ENCODE data around the gene RTL10.
A peak's percentile ranks its signal among the peaks of the same experiment; 100 is the strongest.

Gene RTL10

DNA sequence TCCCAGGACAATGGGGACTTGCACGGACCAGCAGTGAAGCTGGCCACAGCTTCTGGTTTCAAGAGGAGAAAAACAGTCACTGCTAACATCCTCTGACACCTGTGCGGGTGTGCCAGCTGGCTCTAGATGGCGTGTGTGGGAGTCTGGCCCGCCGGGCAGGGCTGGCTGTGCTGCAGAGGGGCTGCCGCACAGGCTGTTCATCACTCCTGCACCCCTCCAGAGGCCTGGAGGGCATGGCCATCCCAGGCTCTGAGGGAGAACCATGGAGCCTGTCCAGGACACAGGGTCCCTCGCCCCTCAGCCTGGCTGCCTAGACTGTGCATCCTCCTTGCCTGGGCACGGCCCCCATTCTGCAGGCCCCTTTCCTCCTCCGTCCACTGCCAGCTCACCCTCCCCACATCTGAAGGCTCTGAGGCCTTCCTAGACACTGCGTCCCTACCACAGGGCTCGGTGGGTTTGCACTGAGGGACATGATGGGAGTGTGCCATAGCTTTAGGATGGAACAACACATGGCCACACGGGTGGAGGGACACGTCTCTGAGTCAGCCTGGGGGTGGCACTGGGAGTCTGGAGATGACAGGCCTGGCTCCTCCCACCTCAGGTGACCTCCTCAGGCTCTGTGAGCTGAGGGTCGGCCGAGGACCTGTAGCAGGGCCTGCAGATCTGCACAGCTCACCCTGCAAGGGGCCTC, 42.1 kb upstream of the RTL10 start:
- no peak overlapping the region for H3K4me3 ChIP-seq (ENCODE audit: low read length)
- peaks cover 12% of the 10 kb centered on the region for H3K4me1 ChIP-seq (ENCODE audit: control insufficient read depth, low read depth, low read length)
- no peaks in the 10 kb centered on the region for H3K36me3 ChIP-seq (ENCODE audit: control insufficient read depth, low read depth, low read length)
- no peak overlapping the region for H3K27ac ChIP-seq (ENCODE audit: low read length)
- peaks cover 15% of the 10 kb centered on the region for H3K27me3 ChIP-seq (ENCODE audit: control insufficient read depth, insufficient read depth, low read length)
- no peak overlapping the region for H3K9ac ChIP-seq (ENCODE audit: low read length)
- no peaks in the 10 kb centered on the region for H3K9me3 ChIP-seq (ENCODE audit: control insufficient read depth, low read depth, low read length)

DNA sequence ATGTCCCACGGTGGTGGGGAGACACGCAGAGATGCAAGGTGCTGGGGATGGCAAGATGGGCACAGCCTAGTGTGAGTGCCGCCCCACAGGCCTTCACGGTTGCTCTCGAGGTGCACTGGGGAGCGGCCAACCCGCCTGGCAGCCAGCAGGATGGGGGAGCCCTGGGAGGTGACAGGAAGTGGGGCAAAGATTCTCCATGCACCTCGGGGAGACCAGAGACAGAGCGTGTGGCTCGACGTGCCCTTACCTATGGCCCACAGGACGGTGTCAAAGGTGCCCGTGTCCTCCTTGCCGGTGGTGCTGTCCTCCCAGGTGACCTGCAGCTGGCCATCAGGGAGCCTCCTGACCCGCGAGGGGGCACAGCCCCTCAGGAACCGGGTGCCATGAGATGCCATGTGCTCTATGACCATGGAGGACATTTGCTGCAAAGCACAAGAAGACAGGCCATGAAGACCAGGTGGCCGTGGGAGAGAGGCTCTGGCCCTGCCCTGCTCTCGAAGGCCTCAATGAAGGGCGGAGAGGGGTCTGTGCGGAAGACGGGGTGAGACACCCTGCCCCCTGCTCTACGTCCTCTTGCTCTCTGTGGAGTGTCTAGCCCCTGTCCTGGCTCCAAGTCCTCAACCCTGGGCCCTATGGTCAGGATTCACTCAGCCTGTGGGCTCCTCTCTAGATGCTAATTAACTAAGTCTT, 40.6 kb upstream of the RTL10 start:
- Histone ChIP-seq H3K9ac (ENCODE audit: low read length) (no peak overlapping the region), H3K27me3 (ENCODE audit: control insufficient read depth, insufficient read depth, low read length) (peaks cover 16% of the 10 kb centered on the region), H3K36me3 (ENCODE audit: control insufficient read depth, low read depth, low read length) (no peaks in the 10 kb centered on the region), H3K4me3 (ENCODE audit: low read length) (no peak overlapping the region), H3K4me1 (ENCODE audit: control insufficient read depth, low read depth, low read length) (peaks cover 22% of the 10 kb centered on the region), H3K27ac (ENCODE audit: low read length) (no peak overlapping the region), H3K9me3 (ENCODE audit: control insufficient read depth, low read depth, low read length) (no peaks in the 10 kb centered on the region)

DNA sequence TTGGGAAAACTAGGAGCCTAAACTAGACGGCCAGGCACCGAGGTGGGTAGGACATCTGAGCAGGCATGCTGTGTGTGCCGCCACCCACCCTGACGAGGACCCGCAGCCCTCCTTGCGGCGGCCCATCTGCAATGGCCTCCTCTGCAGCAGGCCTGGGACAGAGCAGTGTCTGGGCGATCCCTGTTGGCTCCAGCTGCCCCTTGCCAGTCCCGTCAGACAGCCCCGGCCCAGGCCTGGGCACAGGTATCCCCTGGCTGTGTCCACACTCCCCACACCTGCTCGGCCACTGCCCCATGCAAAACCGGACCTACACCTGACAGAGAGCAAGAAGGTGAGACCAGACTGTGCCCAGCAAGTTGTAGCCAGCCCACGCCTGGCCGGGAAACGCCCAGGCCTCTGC, 38.7 kb upstream of the RTL10 start:
- Histone ChIP-seq H3K36me3 (ENCODE audit: control insufficient read depth, low read depth, low read length) (no peaks in the 10 kb centered on the region), H3K4me1 (ENCODE audit: control insufficient read depth, low read depth, low read length) (peaks cover 22% of the 10 kb centered on the region), H3K27ac (ENCODE audit: low read length) (no peak overlapping the region), H3K27me3 (ENCODE audit: control insufficient read depth, insufficient read depth, low read length) (peaks cover 19% of the 10 kb centered on the region), H3K9ac (ENCODE audit: low read length) (no peak overlapping the region), H3K4me3 (ENCODE audit: low read length) (no peak overlapping the region), H3K9me3 (ENCODE audit: control insufficient read depth, low read depth, low read length) (no peaks in the 10 kb centered on the region)

DNA sequence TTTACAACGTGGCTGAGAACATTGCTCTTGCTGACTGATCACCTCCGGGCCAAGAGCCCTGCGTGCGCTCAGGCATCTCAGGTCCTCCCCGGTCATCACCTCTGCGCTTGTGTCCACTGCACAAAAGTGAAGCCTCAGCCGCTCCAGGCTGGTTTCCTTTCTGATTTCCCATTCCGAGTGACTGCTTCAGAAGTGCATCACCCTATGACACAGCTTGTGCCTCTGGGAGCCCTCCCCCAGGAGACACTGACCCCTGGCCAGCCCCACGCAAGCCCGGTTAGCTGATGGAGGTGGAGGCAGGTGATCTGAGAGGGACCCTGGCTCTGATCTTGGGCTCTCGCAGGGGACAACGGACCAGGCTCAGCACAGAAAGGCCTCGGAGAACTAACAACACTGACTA, 38.3 kb upstream of the RTL10 start:
- no peak overlapping the region for H3K4me3 ChIP-seq (ENCODE audit: low read length)
- no peaks in the 10 kb centered on the region for H3K9me3 ChIP-seq (ENCODE audit: control insufficient read depth, low read depth, low read length)
- H3K27me3 ChIP-seq (ENCODE audit: control insufficient read depth, insufficient read depth, low read length), result peaks cover 19% of the 10 kb centered on the region
- H3K36me3 ChIP-seq (ENCODE audit: control insufficient read depth, low read depth, low read length), result no peaks in the 10 kb centered on the region
- no peak overlapping the region for H3K9ac ChIP-seq (ENCODE audit: low read length)
- no peak overlapping the region for H3K27ac ChIP-seq (ENCODE audit: low read length)
- peaks cover 22% of the 10 kb centered on the region for H3K4me1 ChIP-seq (ENCODE audit: control insufficient read depth, low read depth, low read length)

DNA sequence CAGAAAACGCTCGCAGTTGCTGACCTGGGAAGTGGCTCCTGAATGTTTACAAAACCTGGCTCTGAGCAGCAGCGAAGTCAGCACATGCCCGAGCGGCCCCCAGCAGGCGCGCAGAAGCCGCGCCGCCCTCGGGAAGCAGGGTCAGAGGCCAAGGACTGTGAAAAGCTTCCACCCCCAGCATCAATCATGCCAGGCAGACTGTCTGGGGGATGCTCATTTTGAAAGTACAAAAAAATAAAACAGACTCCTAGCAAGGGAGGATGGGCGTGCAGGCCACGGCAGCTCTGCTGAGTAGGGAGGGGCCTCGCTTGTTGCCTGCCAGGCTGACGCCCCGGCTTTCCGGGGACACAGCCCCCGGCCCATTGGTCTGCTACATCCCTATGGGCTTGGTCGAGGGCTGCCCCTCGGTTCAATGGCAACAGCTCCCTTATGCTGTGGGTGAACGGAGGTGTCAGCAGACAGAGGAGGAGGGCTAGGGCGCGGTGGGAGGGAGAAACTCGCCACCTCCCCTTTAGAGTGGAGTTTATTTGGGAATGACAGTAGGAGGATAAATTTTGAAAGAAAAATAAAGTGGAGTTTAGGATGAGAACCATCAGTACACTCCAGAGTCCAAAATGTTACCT, 37.7 kb upstream of the RTL10 start:
- Histone ChIP-seq H3K27me3 (ENCODE audit: control insufficient read depth, insufficient read depth, low read length) (peaks cover 19% of the 10 kb centered on the region), H3K9ac (ENCODE audit: low read length) (peak overlapping the region; percentile 38), H3K36me3 (ENCODE audit: control insufficient read depth, low read depth, low read length) (no peaks in the 10 kb centered on the region), H3K4me1 (ENCODE audit: control insufficient read depth, low read depth, low read length) (peaks cover 22% of the 10 kb centered on the region), H3K9me3 (ENCODE audit: control insufficient read depth, low read depth, low read length) (no peaks in the 10 kb centered on the region), H3K27ac (ENCODE audit: low read length) (peak overlapping the region; percentile 30), H3K4me3 (ENCODE audit: low read length) (peak overlapping the region; percentile 6)

DNA sequence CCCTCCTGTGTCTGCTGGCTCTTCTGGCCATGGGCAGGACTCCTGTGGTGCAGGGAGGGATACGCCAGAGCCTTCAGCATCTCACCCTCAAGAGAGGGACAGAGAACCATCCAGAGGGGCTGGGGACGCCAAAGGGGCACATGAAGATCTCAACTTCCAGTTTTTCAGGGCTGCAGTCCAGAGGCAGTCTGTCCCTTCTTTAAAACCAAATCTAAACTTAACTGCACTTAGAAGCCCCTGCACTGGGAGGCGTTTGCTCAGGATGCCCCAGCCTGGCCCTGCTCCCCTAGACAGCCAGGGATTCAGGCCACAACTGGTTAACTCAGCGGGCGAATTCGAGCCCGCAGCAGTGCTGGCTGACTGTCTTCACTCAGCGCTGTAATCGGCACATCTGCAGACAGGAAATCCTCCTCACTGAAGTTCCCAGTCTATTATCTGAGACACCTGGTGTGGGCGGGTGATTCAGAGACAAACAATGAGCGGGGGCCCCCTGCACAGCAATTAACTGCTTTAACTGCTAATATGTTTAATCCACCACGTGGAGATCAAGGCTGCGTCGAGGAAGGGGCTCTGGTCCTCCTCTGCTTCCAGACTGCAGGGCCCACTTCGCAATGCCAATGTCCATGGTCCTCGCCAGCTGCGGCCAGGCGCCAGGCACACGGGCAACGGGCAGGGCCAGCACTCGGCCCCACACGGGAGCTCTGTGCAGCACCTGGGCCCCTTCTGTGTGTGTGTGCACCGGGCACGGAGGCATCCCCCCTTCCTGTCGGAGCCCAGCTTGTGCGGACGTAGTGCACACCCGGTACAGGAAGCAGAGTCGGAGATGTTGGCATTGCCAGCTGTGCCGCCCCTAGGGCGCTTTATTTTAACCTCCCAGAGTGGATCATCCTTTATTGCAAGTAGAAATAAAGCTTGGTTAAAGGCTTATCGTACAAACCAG, 36.9 kb upstream of the RTL10 start:
- Histone ChIP-seq H3K9ac (ENCODE audit: low read length) (peak overlapping the region; percentile 38), H3K36me3 (ENCODE audit: control insufficient read depth, low read depth, low read length) (no peaks in the 10 kb centered on the region), H3K27me3 (ENCODE audit: control insufficient read depth, insufficient read depth, low read length) (peaks cover 19% of the 10 kb centered on the region), H3K27ac (ENCODE audit: low read length) (peak overlapping the region; percentile 30), H3K4me1 (ENCODE audit: control insufficient read depth, low read depth, low read length) (peaks cover 22% of the 10 kb centered on the region), H3K9me3 (ENCODE audit: control insufficient read depth, low read depth, low read length) (no peaks in the 10 kb centered on the region), H3K4me3 (ENCODE audit: low read length) (peak overlapping the region; percentile 6)

DNA sequence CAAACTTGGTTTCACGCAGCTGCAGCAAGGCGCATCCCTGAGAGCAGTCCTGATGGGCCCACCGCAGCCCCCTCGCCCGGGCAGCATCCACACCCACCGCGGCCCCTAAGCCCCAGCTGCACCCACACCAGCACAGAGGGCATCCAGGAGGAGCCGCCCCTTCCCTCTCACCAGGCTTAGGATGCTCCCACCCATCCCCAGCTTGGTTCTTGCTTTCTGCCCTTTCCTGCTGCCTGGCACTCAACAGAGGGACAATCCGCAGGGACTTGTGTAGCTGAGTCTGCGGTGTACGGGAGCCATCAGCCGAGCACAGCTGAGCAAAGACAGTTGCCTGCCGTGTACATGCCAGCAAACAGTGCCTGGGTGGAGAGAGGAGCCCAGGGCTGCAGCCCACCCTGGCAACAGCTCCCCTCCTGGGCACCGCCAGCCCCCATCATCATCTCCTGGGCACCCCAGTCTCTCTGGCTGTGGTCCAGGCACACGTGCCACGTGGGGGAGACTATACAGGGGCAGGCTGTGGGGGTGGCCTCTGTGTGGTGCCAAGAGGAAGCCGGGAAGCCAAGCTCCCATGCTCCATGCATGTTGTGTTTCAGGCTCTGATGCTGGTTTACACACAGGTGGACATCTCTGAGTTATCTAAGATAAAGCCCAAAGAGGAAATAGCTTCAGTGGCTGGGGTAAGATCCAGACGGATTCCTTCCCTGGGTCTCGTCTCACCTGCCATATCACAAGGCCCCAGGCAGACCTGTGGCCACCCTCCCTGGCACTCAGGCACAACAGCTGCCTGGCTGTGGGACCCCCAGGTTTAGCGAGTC, 36.0 kb upstream of the RTL10 start:
- no peak overlapping the region for H3K27ac ChIP-seq (ENCODE audit: low read length)
- H3K9ac ChIP-seq (ENCODE audit: low read length), result no peak overlapping the region
- H3K4me1 ChIP-seq (ENCODE audit: control insufficient read depth, low read depth, low read length), result peaks cover 22% of the 10 kb centered on the region
- no peaks in the 10 kb centered on the region for H3K36me3 ChIP-seq (ENCODE audit: control insufficient read depth, low read depth, low read length)
- H3K4me3 ChIP-seq (ENCODE audit: low read length), result no peak overlapping the region
- H3K27me3 ChIP-seq (ENCODE audit: control insufficient read depth, insufficient read depth, low read length), result peaks cover 19% of the 10 kb centered on the region
- H3K9me3 ChIP-seq (ENCODE audit: control insufficient read depth, low read depth, low read length), result no peaks in the 10 kb centered on the region

DNA sequence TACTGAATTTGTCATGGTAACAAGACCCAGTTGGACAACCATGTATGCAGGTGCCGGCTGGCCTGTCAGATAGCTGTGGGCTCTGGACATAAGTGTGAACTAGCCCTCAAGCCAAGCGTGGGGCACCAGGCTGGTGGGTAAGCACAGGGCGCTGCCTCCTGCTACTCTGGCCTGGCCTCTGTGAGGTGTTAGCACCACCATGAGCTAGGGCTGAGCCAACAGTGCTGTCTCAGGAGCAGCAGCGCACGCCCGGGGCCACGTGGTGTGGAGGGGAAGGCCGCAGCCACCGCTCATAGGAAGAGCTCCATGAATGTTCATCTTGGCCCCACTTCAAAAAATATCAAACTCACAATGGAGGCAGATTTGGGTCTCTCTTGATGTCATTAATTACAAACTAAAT, 35.3 kb upstream of the RTL10 start:
- H3K27me3 ChIP-seq (ENCODE audit: control insufficient read depth, insufficient read depth, low read length), result peaks cover 19% of the 10 kb centered on the region
- H3K36me3 ChIP-seq (ENCODE audit: control insufficient read depth, low read depth, low read length), result no peaks in the 10 kb centered on the region
- no peak overlapping the region for H3K9ac ChIP-seq (ENCODE audit: low read length)
- peaks cover 22% of the 10 kb centered on the region for H3K4me1 ChIP-seq (ENCODE audit: control insufficient read depth, low read depth, low read length)
- H3K4me3 ChIP-seq (ENCODE audit: low read length), result no peak overlapping the region
- no peaks in the 10 kb centered on the region for H3K9me3 ChIP-seq (ENCODE audit: control insufficient read depth, low read depth, low read length)
- H3K27ac ChIP-seq (ENCODE audit: low read length), result no peak overlapping the region

DNA sequence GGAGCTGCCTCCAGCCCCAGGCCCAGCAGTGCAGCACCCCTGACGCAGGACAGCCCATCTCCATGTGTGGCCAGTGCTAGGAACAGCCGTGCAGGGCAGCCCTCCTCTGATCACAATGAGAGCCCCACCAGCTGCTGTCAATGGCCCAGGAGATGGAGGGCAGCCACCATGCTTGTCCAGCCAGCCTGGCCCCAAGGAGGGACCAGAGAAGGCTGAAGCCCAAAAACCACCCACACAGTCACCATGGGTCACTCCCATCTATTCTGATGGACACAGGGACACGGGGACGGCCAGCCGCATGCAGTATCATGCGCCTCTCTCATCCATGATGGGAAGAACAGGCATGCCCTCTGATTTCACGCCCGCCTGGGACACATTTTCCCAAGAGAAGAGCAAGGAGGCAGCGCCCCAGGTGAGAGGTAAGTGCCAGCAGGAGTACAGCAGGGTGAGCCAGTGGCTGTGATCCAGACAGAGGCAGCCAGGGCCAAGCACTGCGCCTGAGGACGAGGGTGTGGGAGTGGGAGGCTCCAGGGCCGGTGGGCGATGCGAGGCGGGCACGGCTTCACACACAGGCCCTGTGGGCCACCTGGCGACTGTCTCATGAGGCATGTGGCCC, 33.6 kb upstream of the RTL10 start:
- Histone ChIP-seq H3K27me3 (ENCODE audit: control insufficient read depth, insufficient read depth, low read length) (peaks cover 18% of the 10 kb centered on the region), H3K27ac (ENCODE audit: low read length) (no peak overlapping the region), H3K4me1 (ENCODE audit: control insufficient read depth, low read depth, low read length) (peaks cover 22% of the 10 kb centered on the region), H3K36me3 (ENCODE audit: control insufficient read depth, low read depth, low read length) (no peaks in the 10 kb centered on the region), H3K9me3 (ENCODE audit: control insufficient read depth, low read depth, low read length) (no peaks in the 10 kb centered on the region), H3K4me3 (ENCODE audit: low read length) (no peak overlapping the region), H3K9ac (ENCODE audit: low read length) (no peak overlapping the region)

DNA sequence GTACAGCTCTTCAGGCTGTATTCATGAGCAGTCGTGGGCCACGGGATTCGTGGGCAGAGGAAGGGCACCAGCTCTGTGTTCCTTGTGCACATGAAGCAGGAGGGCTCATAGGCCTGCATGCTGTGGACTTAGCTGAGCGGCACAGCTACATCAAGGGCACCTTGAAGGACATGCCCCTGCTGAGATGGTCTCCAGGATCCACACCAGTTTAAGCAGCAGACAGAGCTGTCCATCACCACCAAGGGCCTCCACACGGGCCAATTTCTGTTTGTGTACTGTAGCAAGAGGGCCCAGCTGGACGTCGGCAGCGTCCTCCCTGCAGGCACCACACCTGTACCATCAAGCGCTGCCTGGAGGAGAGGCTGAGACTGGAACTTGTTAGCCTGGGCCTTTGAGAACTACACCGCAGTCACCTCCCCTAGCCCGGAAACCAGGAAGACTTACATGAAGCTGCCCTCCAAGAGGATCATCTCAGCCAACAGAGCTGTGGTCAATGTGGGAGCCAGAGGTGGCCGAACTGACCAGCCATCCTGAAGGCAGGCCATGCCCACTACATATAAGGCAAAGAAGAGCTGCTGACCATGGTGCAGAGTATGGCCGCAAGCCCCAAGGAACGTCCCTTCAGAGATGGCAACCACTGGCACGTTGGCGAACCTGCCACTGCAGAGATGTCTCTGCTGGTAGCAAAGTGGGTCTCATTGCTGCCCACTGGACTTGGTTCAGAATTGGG, 32.7 kb upstream of the RTL10 start:
- H3K27ac ChIP-seq (ENCODE audit: low read length), result no peak overlapping the region
- no peaks in the 10 kb centered on the region for H3K36me3 ChIP-seq (ENCODE audit: control insufficient read depth, low read depth, low read length)
- no peak overlapping the region for H3K9ac ChIP-seq (ENCODE audit: low read length)
- no peaks in the 10 kb centered on the region for H3K9me3 ChIP-seq (ENCODE audit: control insufficient read depth, low read depth, low read length)
- peaks cover 16% of the 10 kb centered on the region for H3K4me1 ChIP-seq (ENCODE audit: control insufficient read depth, low read depth, low read length)
- H3K4me3 ChIP-seq (ENCODE audit: low read length), result no peak overlapping the region
- peaks cover 10% of the 10 kb centered on the region for H3K27me3 ChIP-seq (ENCODE audit: control insufficient read depth, insufficient read depth, low read length)
